Measurements from ENCODE around the gene LRFN2. TPM values are rescaled to one million over a fixed set of nuclear protein-coding genes. Genes with fewer than 3 reads are reported as not detected.

LRFN2 gene
- total RNA-seq, 2 experiments from 2014 or later: not detected

DNA sequence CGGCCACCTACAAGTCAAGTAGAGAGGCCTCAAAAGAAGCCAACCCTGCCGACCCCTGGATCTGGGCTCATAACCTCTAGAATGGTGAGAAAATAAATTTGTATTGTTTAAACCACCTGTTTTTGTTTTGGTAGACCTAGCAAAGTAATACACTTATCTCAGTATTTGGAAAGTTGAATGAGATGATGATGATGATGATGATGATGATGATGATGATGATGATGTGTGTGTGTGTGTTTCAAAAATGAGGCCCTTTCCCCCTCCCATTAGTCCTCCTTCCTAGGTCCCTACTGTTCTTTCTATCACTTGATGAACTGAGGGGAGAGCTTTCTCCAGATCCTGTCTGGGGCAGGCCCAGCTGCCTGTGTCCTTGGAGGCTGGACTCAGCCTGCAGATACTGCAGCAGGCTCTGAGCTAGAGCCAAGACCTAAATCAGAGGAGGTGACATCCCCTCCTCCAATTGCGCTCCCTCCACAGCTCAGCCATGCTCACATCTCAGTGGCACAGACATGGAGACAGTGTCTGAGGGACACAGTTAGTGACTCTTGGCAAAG, 120.1 kb downstream of the LRFN2 start:
- intact Hi-C loops (cut with DNase I, micrococcal nuclease): no loop called here
- ChIA-PET CTCF (no interaction called here), POLR2A (no interaction called here)
- DNase-seq (no peak), ATAC-seq (no peak)
- no peaks in the 10 kb centered on the region for H3K9me3 Mint-ChIP-seq (ENCODE audit: low read depth)
- no peaks in the 10 kb centered on the region for H3K4me1 Mint-ChIP-seq
- H3K27me3 Mint-ChIP-seq: no peaks in the 10 kb centered on the region
- H3K27ac Mint-ChIP-seq: no peak overlapping the region
- no peak overlapping the region for H3K4me3 Mint-ChIP-seq
- H3K36me3 Mint-ChIP-seq (ENCODE audit: low read depth): no peaks in the 10 kb centered on the region

- CTCF ChIA-PET: no interaction called here
- H3K4me1 Mint-ChIP-seq: no peaks in the 10 kb centered on the region
- no peaks in the 10 kb centered on the region for H3K27me3 Mint-ChIP-seq
Observed at GRCh38 chr6:40461643-40462042, 125.5 kb downstream of the LRFN2 start.

DNA sequence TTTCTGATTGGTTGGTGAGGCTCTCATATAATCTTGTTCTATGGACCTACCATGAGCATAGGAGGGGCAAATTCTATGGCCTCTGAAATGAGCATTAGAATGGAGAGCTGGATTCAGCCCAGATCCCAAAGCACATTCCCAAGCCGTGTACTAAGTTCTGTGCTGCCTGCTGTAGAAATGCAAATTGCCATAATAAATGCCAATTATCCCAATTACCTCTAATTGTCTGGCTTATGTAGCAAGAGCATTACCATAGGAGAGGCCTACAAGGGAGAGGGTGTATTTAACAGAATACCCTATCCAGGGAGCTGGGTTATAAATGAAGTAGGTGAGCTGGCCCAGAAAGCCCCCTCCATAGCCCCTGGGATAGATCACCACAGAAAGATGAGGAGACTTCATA, 126.8 kb downstream of the LRFN2 start:
- Mint-ChIP-seq H3K36me3 (ENCODE audit: low read depth) (no peaks in the 10 kb centered on the region), H3K27ac (no peak overlapping the region), H3K27me3 (no peaks in the 10 kb centered on the region), H3K4me3 (no peak overlapping the region), H3K4me1 (no peaks in the 10 kb centered on the region), H3K9me3 (ENCODE audit: low read depth) (no peaks in the 10 kb centered on the region)
- CTCF ChIA-PET: no interaction called here
- ATAC-seq (no peak), DNase-seq (no peak)
- POLR2A ChIA-PET: no interaction called here
- intact Hi-C loops (cut with DNase I, micrococcal nuclease): no loop called here

More at GRCh38 chr6:40461643-40462042, 125.5 kb downstream of the LRFN2 start:
- POLR2A ChIA-PET: no interaction called here
- Mint-ChIP-seq H3K4me3 (no peak overlapping the region), H3K27ac (no peak overlapping the region), H3K36me3 (ENCODE audit: low read depth) (no peaks in the 10 kb centered on the region), H3K9me3 (ENCODE audit: low read depth) (no peaks in the 10 kb centered on the region)
- ATAC-seq: no peak
- intact Hi-C loops (cut with DNase I, micrococcal nuclease): no loop called here
- no peak for DNase-seq

DNA sequence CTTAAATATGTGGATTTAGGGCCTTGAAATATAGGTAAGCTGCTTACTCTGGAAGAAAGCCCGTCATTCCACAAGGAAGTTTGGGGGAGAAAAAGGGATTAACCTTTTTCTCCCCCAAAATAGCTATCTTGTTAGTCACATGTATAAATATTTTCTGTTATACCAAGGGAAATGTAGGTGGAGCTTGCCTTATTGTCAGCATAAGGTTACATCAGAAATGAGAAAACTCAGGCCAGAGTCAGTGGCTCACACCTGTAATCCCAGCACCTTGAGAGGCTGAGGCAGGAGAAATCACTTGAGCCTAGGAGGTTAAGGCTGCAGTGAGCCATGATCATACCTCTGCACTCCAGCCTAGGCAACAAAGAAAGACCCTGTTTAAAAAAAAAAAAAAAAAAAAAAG, 129.9 kb downstream of the LRFN2 start:
- H3K4me3 Mint-ChIP-seq: no peak overlapping the region
- H3K36me3 Mint-ChIP-seq (ENCODE audit: low read depth): no peaks in the 10 kb centered on the region
- DNase-seq (no peak), ATAC-seq (no peak)
- intact Hi-C loops (cut with DNase I, micrococcal nuclease): no loop called here
- no peak overlapping the region for H3K27ac Mint-ChIP-seq
- ChIA-PET POLR2A (no interaction called here), CTCF (no interaction called here)
- no peaks in the 10 kb centered on the region for H3K27me3 Mint-ChIP-seq
- H3K9me3 Mint-ChIP-seq (ENCODE audit: low read depth): no peaks in the 10 kb centered on the region
- no peaks in the 10 kb centered on the region for H3K4me1 Mint-ChIP-seq

DNA sequence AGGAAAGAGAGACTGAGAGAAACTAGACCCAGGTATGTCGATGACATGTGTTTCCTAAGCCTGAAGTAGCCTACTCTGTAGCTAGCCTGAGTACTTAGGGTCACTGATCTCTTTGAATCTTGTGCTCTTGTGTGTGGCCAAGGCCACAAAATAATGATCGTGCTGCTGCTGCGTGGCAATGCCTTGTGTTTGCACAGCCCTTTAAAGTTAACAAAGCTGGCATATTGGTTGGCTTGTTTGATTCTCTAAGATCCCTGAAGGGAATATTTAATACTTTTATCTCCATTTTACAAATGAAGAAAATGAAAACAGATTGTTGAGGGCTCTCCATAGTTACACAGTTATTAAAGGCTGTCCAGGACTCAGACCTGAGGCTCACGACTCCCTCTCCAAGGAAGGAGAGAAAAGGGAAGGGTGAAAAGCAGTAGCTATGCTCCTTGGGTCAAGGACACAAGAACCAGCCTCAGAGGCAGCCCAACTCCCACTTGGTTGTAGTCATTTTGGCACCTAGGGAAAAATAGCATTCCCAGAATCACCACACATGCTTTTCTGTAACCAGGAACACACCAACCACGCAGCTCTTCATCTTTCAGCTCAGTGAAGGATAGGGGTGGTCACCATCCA, 130.7 kb downstream of the LRFN2 start:
- no peak for ATAC-seq
- H3K9me3 Mint-ChIP-seq (ENCODE audit: low read depth): no peaks in the 10 kb centered on the region
- no peaks in the 10 kb centered on the region for H3K27me3 Mint-ChIP-seq
- intact Hi-C loops (cut with DNase I, micrococcal nuclease): no loop called here
- CTCF ChIA-PET: no interaction called here
- no peak overlapping the region for H3K4me3 Mint-ChIP-seq
- no peak overlapping the region for H3K27ac Mint-ChIP-seq
- H3K36me3 Mint-ChIP-seq (ENCODE audit: low read depth): no peaks in the 10 kb centered on the region
- DNase-seq: no peak
- POLR2A ChIA-PET: no interaction called here
- H3K4me1 Mint-ChIP-seq: no peaks in the 10 kb centered on the region

GRCh38 chr6:40455686-40456389, 131.3 kb downstream of the LRFN2 start:
- no peak for DNase-seq
- no peak overlapping the region for H3K4me3 Mint-ChIP-seq
- H3K9me3 Mint-ChIP-seq (ENCODE audit: low read depth): no peaks in the 10 kb centered on the region
- H3K27ac Mint-ChIP-seq: no peak overlapping the region
- CTCF ChIA-PET: no interaction called here
- intact Hi-C loops (cut with DNase I, micrococcal nuclease): no loop called here
- H3K27me3 Mint-ChIP-seq: no peaks in the 10 kb centered on the region
- H3K4me1 Mint-ChIP-seq: no peaks in the 10 kb centered on the region
- no peaks in the 10 kb centered on the region for H3K36me3 Mint-ChIP-seq (ENCODE audit: low read depth)
- POLR2A ChIA-PET: no interaction called here
- ATAC-seq: no peak

GRCh38 chr6:40450483-40450882, 136.7 kb downstream of the LRFN2 start:
- Mint-ChIP-seq H3K27me3 (no peaks in the 10 kb centered on the region), H3K9me3 (ENCODE audit: low read depth) (no peaks in the 10 kb centered on the region), H3K27ac (no peak overlapping the region), H3K4me3 (no peak overlapping the region), H3K4me1 (no peaks in the 10 kb centered on the region), H3K36me3 (ENCODE audit: low read depth) (no peaks in the 10 kb centered on the region)
- ChIA-PET CTCF (interaction anchor here (1.1 kb wide), 1 partner anchor 124 kb away, joined by 3 read pairs; no protein-coding TSS in a partner anchor), POLR2A (no interaction called here)
- DNase-seq (no peak), ATAC-seq (no peak)
- intact Hi-C loops (cut with DNase I, micrococcal nuclease): no loop called here

DNA sequence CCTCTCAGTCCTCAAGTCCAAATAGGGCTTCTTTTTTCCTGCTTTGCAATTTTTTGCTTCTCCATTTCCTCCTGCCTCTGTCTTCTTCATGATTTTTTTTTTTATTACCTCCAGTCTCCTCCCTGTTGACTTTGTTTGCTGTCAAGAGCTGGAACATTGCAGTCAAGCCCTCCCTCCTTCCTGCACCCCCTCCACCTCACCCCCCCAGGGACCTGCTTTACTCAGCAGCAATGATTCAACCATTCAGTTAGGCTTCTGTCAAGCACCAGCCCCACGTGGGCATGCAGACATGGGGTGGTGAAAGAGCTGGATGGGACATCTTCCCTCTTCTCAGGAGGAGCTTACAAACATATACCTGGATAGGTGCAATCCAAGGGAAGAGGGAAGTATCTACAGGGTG, 142.4 kb downstream of the LRFN2 start:
- Mint-ChIP-seq H3K4me3 (no peak overlapping the region), H3K27me3 (no peaks in the 10 kb centered on the region), H3K9me3 (ENCODE audit: low read depth) (no peaks in the 10 kb centered on the region), H3K36me3 (ENCODE audit: low read depth) (no peaks in the 10 kb centered on the region), H3K4me1 (no peaks in the 10 kb centered on the region), H3K27ac (no peak overlapping the region)
- ATAC-seq (no peak), DNase-seq (no peak)
- ChIA-PET POLR2A (no interaction called here), CTCF (interaction anchor here (0.7 kb wide), 1 partner anchor 1047 kb away, joined by 3 read pairs; no protein-coding TSS in a partner anchor)
- intact Hi-C loops (cut with DNase I, micrococcal nuclease): no loop called here

DNA sequence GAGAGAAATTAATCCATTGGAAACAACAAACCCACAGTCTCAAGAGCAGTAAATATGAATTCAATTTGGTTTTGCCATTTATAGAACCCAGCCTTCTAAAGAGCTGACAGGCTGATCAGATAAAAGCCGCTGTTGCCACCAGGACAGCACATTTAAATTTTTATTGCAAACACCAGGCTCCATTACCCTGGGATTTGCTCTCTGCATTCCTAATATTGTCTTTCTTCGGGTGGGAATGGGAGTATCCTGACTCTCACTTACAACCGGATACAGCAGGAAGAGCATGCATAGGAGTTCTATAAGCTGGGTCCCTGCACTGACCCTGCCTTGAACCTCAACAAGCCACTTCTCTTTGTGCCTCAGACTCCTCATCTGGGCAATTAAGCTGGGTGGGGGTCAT, 142.9 kb downstream of the LRFN2 start:
- ChIA-PET CTCF (interaction anchor here (0.7 kb wide), 1 partner anchor 313 kb away, joined by 3 read pairs; no protein-coding TSS in a partner anchor), POLR2A (no interaction called here)
- ATAC-seq (no peak), DNase-seq (no peak)
- no peak overlapping the region for H3K27ac Mint-ChIP-seq
- H3K27me3 Mint-ChIP-seq: no peaks in the 10 kb centered on the region
- no peaks in the 10 kb centered on the region for H3K36me3 Mint-ChIP-seq (ENCODE audit: low read depth)
- H3K9me3 Mint-ChIP-seq (ENCODE audit: low read depth): no peaks in the 10 kb centered on the region
- intact Hi-C loops (cut with DNase I, micrococcal nuclease): no loop called here
- no peaks in the 10 kb centered on the region for H3K4me1 Mint-ChIP-seq
- no peak overlapping the region for H3K4me3 Mint-ChIP-seq

DNA sequence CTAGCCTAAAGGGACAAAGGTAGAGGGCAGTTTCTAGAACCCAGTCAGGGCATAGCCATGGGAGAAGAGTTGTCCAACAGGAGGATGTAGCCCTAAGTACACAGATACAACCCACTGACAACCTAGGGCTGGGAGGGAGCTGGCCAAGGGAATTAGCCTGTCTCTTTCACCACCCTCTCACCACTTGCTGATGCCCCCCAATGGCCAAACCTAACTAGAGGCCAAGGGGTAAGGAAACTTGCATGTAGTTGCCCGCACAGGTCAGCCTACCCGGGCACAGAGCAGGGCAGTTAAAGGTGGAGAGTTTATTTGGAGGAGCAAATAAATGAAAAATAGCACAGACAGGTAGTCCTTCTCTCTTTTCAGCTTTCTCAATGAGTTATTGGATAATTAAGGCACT, 143.3 kb downstream of the LRFN2 start:
- no peaks in the 10 kb centered on the region for H3K4me1 Mint-ChIP-seq
- CTCF ChIA-PET: interaction anchor here (0.7 kb wide), 1 partner anchor 313 kb away, joined by 3 read pairs; no protein-coding TSS in a partner anchor

GRCh38 chr6:40442591-40442990, 144.6 kb downstream of the LRFN2 start:
- H3K9me3 Mint-ChIP-seq (ENCODE audit: low read depth): no peaks in the 10 kb centered on the region
- no peaks in the 10 kb centered on the region for H3K27me3 Mint-ChIP-seq
- intact Hi-C loops (cut with DNase I, micrococcal nuclease): no loop called here
- ChIA-PET POLR2A (no interaction called here), CTCF (no interaction called here)
- no peak overlapping the region for H3K27ac Mint-ChIP-seq
- DNase-seq (no peak), ATAC-seq (no peak)
- no peaks in the 10 kb centered on the region for H3K36me3 Mint-ChIP-seq (ENCODE audit: low read depth)
- no peak overlapping the region for H3K4me3 Mint-ChIP-seq
- H3K4me1 Mint-ChIP-seq: no peaks in the 10 kb centered on the region

More for the DNA sequence above, 143.3 kb downstream of the LRFN2 start:
- H3K4me3 Mint-ChIP-seq: no peak overlapping the region
- no peaks in the 10 kb centered on the region for H3K27me3 Mint-ChIP-seq
- H3K9me3 Mint-ChIP-seq (ENCODE audit: low read depth): no peaks in the 10 kb centered on the region
- ATAC-seq: no peak
- DNase-seq: no peak
- POLR2A ChIA-PET: no interaction called here
- H3K27ac Mint-ChIP-seq: no peak overlapping the region
- intact Hi-C loops (cut with DNase I, micrococcal nuclease): no loop called here
- no peaks in the 10 kb centered on the region for H3K36me3 Mint-ChIP-seq (ENCODE audit: low read depth)

DNA sequence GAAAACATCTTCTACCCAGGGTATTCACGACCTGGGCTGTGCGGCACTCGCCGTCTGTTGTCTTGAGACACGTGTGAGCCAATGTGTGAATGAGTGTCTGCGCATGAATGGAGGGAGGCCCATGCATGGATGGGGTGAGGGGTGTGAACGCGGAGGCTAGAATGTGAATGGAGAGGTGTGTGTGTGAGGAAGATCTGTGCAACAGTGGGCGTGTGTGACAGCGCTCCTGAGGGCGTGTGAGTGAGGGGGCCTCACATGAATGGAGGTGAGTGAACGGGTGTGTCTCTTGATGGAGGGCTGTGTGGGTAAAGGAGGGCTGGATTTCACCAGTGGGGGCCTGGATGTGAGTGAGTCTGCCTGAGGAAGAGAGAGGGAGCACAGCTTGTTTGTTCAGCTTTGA, 146.0 kb downstream of the LRFN2 start:
- POLR2A ChIA-PET: no interaction called here
- H3K36me3 Mint-ChIP-seq (ENCODE audit: low read depth): no peaks in the 10 kb centered on the region
- CTCF ChIA-PET: no interaction called here
- peaks cover 3% of the 10 kb centered on the region for H3K4me1 Mint-ChIP-seq
- DNase-seq: no peak
- intact Hi-C loops (cut with DNase I, micrococcal nuclease): no loop called here
- no peak overlapping the region for H3K4me3 Mint-ChIP-seq
- H3K27me3 Mint-ChIP-seq: no peaks in the 10 kb centered on the region
- H3K9me3 Mint-ChIP-seq (ENCODE audit: low read depth): no peaks in the 10 kb centered on the region
- no peak for ATAC-seq
- no peak overlapping the region for H3K27ac Mint-ChIP-seq
